H9 (cell line): Measurements from ENCODE around the gene PRKCB. TPM values are rescaled to one million over a fixed set of nuclear protein-coding genes. Genes with fewer than 3 reads are reported as not detected.

Experiments
- DNase-seq: peaks from one replicate; pipeline ENCODE4 v3.0.0-alpha.2; 2017
- H2AFZ ChIP-seq: one replicate; pipeline ENCODE4 v1.6.1; 2013; ENCODE audit warnings: mild to moderate bottlenecking, low read length, control low read depth, moderate library complexity
- H2AK5ac ChIP-seq: 2 replicates; pipeline ENCODE4 v1.6.1; 2013; ENCODE audit warnings: low read length, control low read depth, mixed read lengths; ENCODE audit not compliant: insufficient read length
- H2BK120ac ChIP-seq: one replicate; pipeline ENCODE4 v1.6.1; 2013; ENCODE audit warnings: low read depth, mild to moderate bottlenecking, low read length, control low read depth, inconsistent platforms; ENCODE audit not compliant: poor library complexity, severe bottlenecking
- H2BK12ac ChIP-seq: 2 replicates; pipeline ENCODE4 v1.6.1; 2013; ENCODE audit warnings: low read length, control low read depth, mixed read lengths, low read depth; ENCODE audit not compliant: insufficient read length
- H2BK15ac ChIP-seq: 2 replicates; pipeline ENCODE4 v1.6.1; 2013; ENCODE audit warnings: low read depth, low read length, control low read depth
- H2BK20ac ChIP-seq: one replicate; pipeline ENCODE4 v1.6.1; 2013; ENCODE audit warnings: low read depth, mild to moderate bottlenecking, low read length, control low read depth, inconsistent platforms; ENCODE audit not compliant: poor library complexity, severe bottlenecking
- H2BK5ac ChIP-seq: 2 replicates; pipeline ENCODE4 v1.6.1; 2013; ENCODE audit warnings: low read length, control low read depth, mixed read lengths; ENCODE audit not compliant: insufficient read length
- H3K14ac ChIP-seq: 2 replicates; pipeline ENCODE4 v1.6.1; 2013; ENCODE audit warnings: low read length, control low read depth; ENCODE audit not compliant: insufficient read depth
- H3K18ac ChIP-seq: 2 replicates; pipeline ENCODE4 v1.6.1; 2013; ENCODE audit warnings: low read depth, mild to moderate bottlenecking, mixed read lengths, low read length, control low read depth; ENCODE audit not compliant: insufficient read length
- H3K23ac ChIP-seq: 2 replicates; pipeline ENCODE4 v1.6.1; 2013; ENCODE audit warnings: low read length, control low read depth, mixed read lengths, low read depth; ENCODE audit not compliant: insufficient read length
- H3K23me2 ChIP-seq: 2 replicates; pipeline ENCODE4 v1.6.1; 2013; ENCODE audit warnings: low read depth, mild to moderate bottlenecking, mixed read lengths, low read length, control low read depth; ENCODE audit not compliant: insufficient read length, poor library complexity, severe bottlenecking
- H3K27ac ChIP-seq: 2 replicates; pipeline ENCODE4 v1.5.1; 2013; ENCODE audit warnings: low read length, control low read depth, mixed read lengths, low read depth; ENCODE audit not compliant: insufficient read length
- H3K27me3 ChIP-seq: 2 replicates; pipeline ENCODE4 v1.6.1; 2013; ENCODE audit warnings: low read length, control low read depth, inconsistent platforms; ENCODE audit not compliant: insufficient read depth
- H3K4ac ChIP-seq: 2 replicates; pipeline ENCODE4 v1.6.1; 2013; ENCODE audit warnings: low read depth, mild to moderate bottlenecking, control low read depth, inconsistent platforms, low read length, moderate library complexity
- H3K4me1 ChIP-seq: 2 replicates; pipeline ENCODE4 v1.6.1; 2013; ENCODE audit warnings: low read length, control low read depth, inconsistent platforms; ENCODE audit not compliant: insufficient read depth
- H3K4me2 ChIP-seq: 2 replicates; pipeline ENCODE4 v1.6.1; 2013; ENCODE audit warnings: low read length, control low read depth, mixed read lengths; ENCODE audit not compliant: insufficient read length, insufficient read depth
- H3K56ac ChIP-seq: 2 replicates; pipeline ENCODE4 v1.6.1; 2013; ENCODE audit warnings: low read depth, mild to moderate bottlenecking, mixed read lengths, low read length, control low read depth; ENCODE audit not compliant: insufficient read length
- H3K79me1 ChIP-seq: 2 replicates; pipeline ENCODE4 v1.6.1; 2013; ENCODE audit warnings: low read depth, mild to moderate bottlenecking, moderate library complexity, low read length, control low read depth, inconsistent platforms; ENCODE audit not compliant: insufficient read depth, poor library complexity, severe bottlenecking
- H3K79me2 ChIP-seq: 2 replicates; pipeline ENCODE4 v1.6.1; 2013; ENCODE audit warnings: low read length, control low read depth, inconsistent platforms; ENCODE audit not compliant: insufficient read depth
- H3K9ac ChIP-seq: 2 replicates; pipeline ENCODE4 v1.6.1; 2013; ENCODE audit warnings: low read length, control low read depth, mixed read lengths; ENCODE audit not compliant: insufficient read length; ENCODE audit errors: extremely low read depth
- H3K9me3 ChIP-seq: one replicate; pipeline ENCODE4 v1.6.1; 2013; ENCODE audit warnings: low read depth, low read length, inconsistent platforms; ENCODE audit not compliant: control insufficient read depth
- H3T11ph ChIP-seq: one replicate; pipeline ENCODE4 v1.6.1; 2013; ENCODE audit warnings: mild to moderate bottlenecking, low read length, control low read depth, inconsistent platforms
- H4K20me1 ChIP-seq: one replicate; pipeline ENCODE4 v1.6.1; 2013; ENCODE audit not compliant: control insufficient read depth, insufficient read length, insufficient read depth
- H4K5ac ChIP-seq: 2 replicates; pipeline ENCODE4 v1.6.1; 2013; ENCODE audit warnings: low read depth, mild to moderate bottlenecking, mixed read lengths, low read length, control low read depth; ENCODE audit not compliant: insufficient read length
- H4K8ac ChIP-seq: replicated peaks from 2 replicates; pipeline ENCODE4 v1.6.1; 2013; ENCODE audit warnings: low read length, control low read depth, mixed read lengths, low read depth; ENCODE audit not compliant: insufficient read length
- H4K91ac ChIP-seq: 2 replicates; pipeline ENCODE4 v1.6.1; 2013; ENCODE audit warnings: low read depth, mild to moderate bottlenecking, moderate library complexity, mixed read lengths, low read length, control low read depth; ENCODE audit not compliant: insufficient read length
- H3K27ac Mint-ChIP-seq, 3 experiments: 2 replicates in 2 of 3; 3 replicates in 1 of 3; pipeline ENCODE4 v1.8.0; 2020 to 2021; ENCODE audit warnings: mixed read lengths in 3 of 3, mild to moderate bottlenecking in 1 of 3, moderate library complexity in 1 of 3
- H3K27me3 Mint-ChIP-seq: 2 replicates; pipeline ENCODE4 v1.8.0; 2021; ENCODE audit warnings: low read depth, mild to moderate bottlenecking, moderate library complexity, mixed read lengths
- H3K36me3 Mint-ChIP-seq, 3 experiments: 2 replicates in 2 of 3; 3 replicates in 1 of 3; pipeline ENCODE4 v1.8.0; 2020 to 2021; ENCODE audit warnings: low read depth in 3 of 3, mixed read lengths in 3 of 3; ENCODE audit not compliant: insufficient read depth in 1 of 3
- H3K4me1 Mint-ChIP-seq, 2 experiments: 2 replicates each; pipeline ENCODE4 v1.8.0; 2020; ENCODE audit warnings: mixed read lengths in 2 of 2
- H3K4me3 Mint-ChIP-seq, 2 experiments: 2 replicates in 1 of 2; 3 replicates in 1 of 2; pipeline ENCODE4 v1.8.0; 2020 to 2021; ENCODE audit warnings: mild to moderate bottlenecking in 2 of 2, mixed read lengths in 2 of 2, moderate library complexity in 1 of 2
- H3K9me3 Mint-ChIP-seq, 2 experiments: 2 replicates in 1 of 2; 3 replicates in 1 of 2; pipeline ENCODE4 v1.8.0; 2020; ENCODE audit warnings: mild to moderate bottlenecking in 2 of 2, mixed read lengths in 2 of 2, moderate library complexity in 1 of 2
- CTCF ChIP-seq: fragments of 200-600 bp; sonication (generic); conservative IDR thresholded peaks from 3 replicates; pipeline ENCODE4 v1.8.0; 2021; ENCODE audit warnings: antibody characterized with exemption, mild to moderate bottlenecking
- WGBS: extraction: QIAGEN DNeasy Blood & Tissue Kit; methylation state at CpG from one replicate; pipeline ENCODE4 v1.1.7; 2013; ENCODE audit warnings: missing lambda C conversion rate, low lambda C conversion rate, mixed read lengths; ENCODE audit not compliant: insufficient read length; ENCODE audit errors: extremely low coverage; 5-methylcytosine and 5-hydroxymethylcytosine counted together
- total RNA-seq: library from RNA; stranded (reverse); gene quantifications from 2 replicates; pipeline ENCODE4 v1.2.1, GENCODE V29; 2021

PRKCB gene
- total RNA-seq, 1 experiment from 2014 or later = 7.0 TPM

- no peaks in the 10 kb centered on the region for H3K23me2 ChIP-seq
- no peaks in the 10 kb centered on the region for H3K79me1 ChIP-seq
- H3K27me3 ChIP-seq = no peaks in the 10 kb centered on the region
- H3K27ac Mint-ChIP-seq = peak overlapping the region in 1 of 3 experiments; percentile 44; a peak in 1 of 7 replicates
- no peak overlapping the region for H3K4ac ChIP-seq
- no peak overlapping the region for H4K8ac ChIP-seq
- H2BK15ac ChIP-seq = no peak overlapping the region
- no peak overlapping the region for H3K4me3 Mint-ChIP-seq
- no peak overlapping the region for H3K9ac ChIP-seq
- H2AK5ac ChIP-seq = no peak overlapping the region
- peaks cover 53 to 54% of the 10 kb centered on the region in 2 experiments for H3K4me1 Mint-ChIP-seq
- DNase-seq = no peak
- no peak overlapping the region for H3K18ac ChIP-seq
- no peak overlapping the region for H2AFZ ChIP-seq
- no peak overlapping the region for H4K91ac ChIP-seq
- H3K4me2 ChIP-seq = no peak overlapping the region
- H3K23ac ChIP-seq = no peak overlapping the region
- peaks cover 3 to 6% of the 10 kb centered on the region in 2 experiments; a peak in 3 of 5 replicates for H3K9me3 Mint-ChIP-seq
- no peaks in the 10 kb centered on the region for H3K27me3 Mint-ChIP-seq
- no peak overlapping the region for H2BK5ac ChIP-seq
- H3K79me2 ChIP-seq = no peaks in the 10 kb centered on the region
- H2BK120ac ChIP-seq = no peak overlapping the region
- no peaks in the 10 kb centered on the region for H4K20me1 ChIP-seq
- no peak overlapping the region for H4K5ac ChIP-seq
- H3K56ac ChIP-seq = no peak overlapping the region
- H2BK12ac ChIP-seq = no peak overlapping the region
- WGBS = no CpG with 5 or more reads among the region's 2 CpGs
- H3K36me3 Mint-ChIP-seq = peaks cover 0 to 16% (median 0%) of the 10 kb centered on the region in 3 experiments; a peak in 3 of 7 replicates
- H3K4me1 ChIP-seq = peaks cover 4% of the 10 kb centered on the region; the same call in 1 of the 2 replicates
- H3K14ac ChIP-seq = no peak overlapping the region
- H3T11ph ChIP-seq = no peak overlapping the region
- H3K27ac ChIP-seq = no peak overlapping the region
- no peaks in the 10 kb centered on the region for H3K9me3 ChIP-seq
- no peak for TF ChIP-seq CTCF
- no peak overlapping the region for H2BK20ac ChIP-seq
These were observed 265.6 kb downstream of the PRKCB start for GRCh38 chr16:24101431-24101830.
